HG02970 (cell line): ENCODE results near the gene EFCAB5.
"Not testable (repeated sequence)": the region's sequence is repeated elsewhere in the genome, so short reads cannot be mapped to it uniquely, and the experiment has no call there.

Source experiments
- ATAC-seq: cut with Tn5 transposase; IDR thresholded peaks from one replicate; pipeline ENCODE4 v1.9.1; 2021; ENCODE audit warnings: mild to moderate bottlenecking, moderate library complexity, moderate number of reproducible peaks; ENCODE audit not compliant: unreplicated experiment, low FRiP score

EFCAB5 gene

GRCh38 chr17:29933379-29933778 is 8.1 kb upstream of the EFCAB5 start:
- no peak for ATAC-seq

- not testable (repeated sequence) for ATAC-seq
These were observed 5.5 kb upstream of the EFCAB5 start for GRCh38 chr17:29935909-29936308.

- no peak for ATAC-seq
These were observed 4.7 kb upstream of the EFCAB5 start for GRCh38 chr17:29936724-29937123.

GRCh38 chr17:29945281-29945680 is 3.8 kb downstream of the EFCAB5 start:
- no peak for ATAC-seq

- no peak for ATAC-seq
These were observed 7.2 kb downstream of the EFCAB5 start for GRCh38 chr17:29948448-29949215.

- no peak for ATAC-seq
These were observed 8.3 kb downstream of the EFCAB5 start for GRCh38 chr17:29949696-29950095.

GRCh38 chr17:29954405-29954804 is 13.0 kb downstream of the EFCAB5 start:
- ATAC-seq, result no peak

GRCh38 chr17:29956225-29956624 is 14.8 kb downstream of the EFCAB5 start:
- no peak for ATAC-seq

- ATAC-seq, result not testable (repeated sequence)
These were observed 16.1 kb downstream of the EFCAB5 start for GRCh38 chr17:29957488-29957887.

GRCh38 chr17:29958947-29959657 is 17.7 kb downstream of the EFCAB5 start:
- ATAC-seq, result no peak

- no peak for ATAC-seq
These were observed 18.4 kb downstream of the EFCAB5 start for GRCh38 chr17:29959658-29960337.

GRCh38 chr17:29962656-29963055 is 21.2 kb downstream of the EFCAB5 start:
- ATAC-seq, result no peak

- no peak for ATAC-seq
These were observed 26.8 kb downstream of the EFCAB5 start for GRCh38 chr17:29968271-29968670.

GRCh38 chr17:29972277-29972676 is 30.8 kb downstream of the EFCAB5 start:
- ATAC-seq, result no peak

- ATAC-seq, result no peak
These were observed 31.6 kb downstream of the EFCAB5 start for GRCh38 chr17:29973005-29973404.

GRCh38 chr17:29977836-29978235 is 36.4 kb downstream of the EFCAB5 start:
- ATAC-seq, result no peak

- no peak for ATAC-seq
These were observed 38.8 kb downstream of the EFCAB5 start for GRCh38 chr17:29980261-29980660.

GRCh38 chr17:29982991-29983653 is 41.7 kb downstream of the EFCAB5 start:
- no peak for ATAC-seq

- no peak for ATAC-seq
These were observed 55.0 kb downstream of the EFCAB5 start for GRCh38 chr17:29996458-29996857.

GRCh38 chr17:30000001-30000754 is 58.7 kb downstream of the EFCAB5 start:
- ATAC-seq, result no peak
